Gastroesophageal sphincter (tissue), 4 donors: ENCODE measurements around the gene ROPN1L. TPM values are rescaled to one million over a fixed set of nuclear protein-coding genes. Genes with fewer than 3 reads are reported as not detected.
"Not testable (repeated sequence)": the region's sequence is repeated elsewhere in the genome, so short reads cannot be mapped to it uniquely, and the experiment has no call there.

ENCODE experiments used
- ATAC-seq: fragments of 150-250 bp; one replicate; pipeline ENCODE4 v1.9.1; 2016; ENCODE audit warnings: mild to moderate bottlenecking, moderate library complexity
- H3K27ac ChIP-seq, 4 donors: fragments of 200-600 bp; sonication (generic) in 3 of 4; 1 replicate in 3 of 4; 2 replicates in 1 of 4; pipeline ENCODE4 v1.5.1; 2016 to 2019
- H3K27me3 ChIP-seq: fragments of 200-600 bp; sonication (generic); one replicate; pipeline ENCODE4 v1.5.1; 2019
- H3K36me3 ChIP-seq, 2 donors: fragments of 200-600 bp; sonication (generic); one replicate each; pipeline ENCODE4 v1.5.1; 2019; ENCODE audit warnings: control low read depth in 1 of 2
- H3K4me1 ChIP-seq, 3 donors: fragments of 200-600 bp; sonication (generic); 1 replicate in 2 of 3; 2 replicates in 1 of 3; pipeline ENCODE4 v1.5.1; 2016 to 2019; ENCODE audit warnings: control low read depth in 2 of 3
- H3K4me3 ChIP-seq, 2 donors: fragments of 200-600 bp; sonication (generic); one replicate each; pipeline ENCODE4 v1.5.1; 2019; ENCODE audit warnings: mild to moderate bottlenecking in 1 of 2, moderate library complexity in 1 of 2
- H3K9me3 ChIP-seq, 3 donors: fragments of 200-600 bp; sonication (generic); one replicate each; pipeline ENCODE4 v1.5.1; 2017 to 2019; ENCODE audit warnings: control low read depth in 2 of 3
- CTCF ChIP-seq, 4 experiments: fragments of 200-600 bp in 2 of 4; fragments of 450-650 bp in 2 of 4; sonication (generic) in 1 of 4; IDR thresholded peaks; one replicate each; pipeline ENCODE4 v1.5.1; 2017 to 2019; ENCODE audit warnings: antibody characterized with exemption in 4 of 4, mild to moderate bottlenecking in 2 of 4, moderate library complexity in 2 of 4
- EP300 ChIP-seq: sonication (generic); formaldehyde crosslinking; IDR thresholded peaks from one replicate; pipeline ENCODE4 v1.6.1; 2017; ENCODE audit warnings: antibody characterized with exemption, mild to moderate bottlenecking
- POLR2A ChIP-seq, 2 donors: fragments of 450-650 bp; IDR thresholded peaks; one replicate each; pipeline ENCODE4 v1.6.1; 2017; ENCODE audit warnings: antibody characterized with exemption in 2 of 2, mild to moderate bottlenecking in 2 of 2, moderate library complexity in 1 of 2
- POLR2AphosphoS5 ChIP-seq: sonication (generic); formaldehyde crosslinking; IDR thresholded peaks from one replicate; pipeline ENCODE4 v1.6.1; 2017; ENCODE audit warnings: antibody characterized with exemption
- WGBS, 2 donors: methylation state at CpG; one replicate each; pipeline ENCODE4 v1.1.5; 2018; ENCODE audit warnings: low coverage in 1 of 2; 5-methylcytosine and 5-hydroxymethylcytosine counted together
- total RNA-seq, 4 donors: library from RNA; depleted of rRNA; stranded (reverse); fragments of >200 nt; gene quantifications; one replicate each; pipeline ENCODE4 v1.1.0, GENCODE V29; 2016

The ROPN1L gene
- total RNA-seq, 4 donors from 2014 or later: 1.1 TPM; not detected in 3

GRCh38 chr5:10493884-10494283 is 52.2 kb downstream of the ROPN1L start:
- H3K4me1 ChIP-seq: no peaks in the 10 kb centered on the region
- no peak overlapping the region for H3K27ac ChIP-seq
- H3K9me3 ChIP-seq: no peaks in the 10 kb centered on the region
- WGBS, 2 donors: 80 to 90% methylated on average over 1 to 4 of the region's 4 CpGs
- no peak overlapping the region for H3K4me3 ChIP-seq
- H3K36me3 ChIP-seq: no peaks in the 10 kb centered on the region
- no peak for TF ChIP-seq POLR2A (IDR thresholded peaks at IDR 0.05)
- TF ChIP-seq CTCF (IDR thresholded peaks at IDR 0.05): no peak
- no peak for TF ChIP-seq EP300
- TF ChIP-seq POLR2AphosphoS5: no peak
- H3K27me3 ChIP-seq: peaks cover 7% of the 10 kb centered on the region
- no peak for ATAC-seq

- 80 to 100% methylated on average over 2 to 4 of the region's 6 CpGs for WGBS, 2 donors
- H3K4me1 ChIP-seq, H3K27ac ChIP-seq, ATAC-seq, H3K9me3 ChIP-seq, H3K36me3 ChIP-seq, H3K27me3 ChIP-seq, H3K4me3 ChIP-seq: not testable (repeated sequence)
Observed at GRCh38 chr5:10494497-10494896, 52.8 kb downstream of the ROPN1L start.

- Histone ChIP-seq H3K36me3 (no peaks in the 10 kb centered on the region), H3K27me3 (no peaks in the 10 kb centered on the region), H3K9me3 (no peaks in the 10 kb centered on the region), H3K4me1 (no peaks in the 10 kb centered on the region), H3K4me3 (no peak overlapping the region), H3K27ac (no peak overlapping the region)
- TF ChIP-seq POLR2A (IDR thresholded peaks at IDR 0.05): no peak
- no peak for TF ChIP-seq CTCF (IDR thresholded peaks at IDR 0.05)
- ATAC-seq: no peak
- 33% methylated on average over 1 of the region's 5 CpGs; no CpG with 5 or more reads in 1 of the 2 donors for WGBS, 2 donors
Observed at GRCh38 chr5:10497554-10497953, 55.9 kb downstream of the ROPN1L start.

- H3K4me3 ChIP-seq: no peak overlapping the region
- H3K9me3 ChIP-seq: no peaks in the 10 kb centered on the region
- TF ChIP-seq POLR2A (IDR thresholded peaks at IDR 0.05) (no peak), CTCF (IDR thresholded peaks at IDR 0.05) (no peak), EP300 (no peak)
- no peak overlapping the region for H3K27ac ChIP-seq
- ATAC-seq: no peak
- H3K4me1 ChIP-seq: no peaks in the 10 kb centered on the region
- no peaks in the 10 kb centered on the region for H3K27me3 ChIP-seq
- no peaks in the 10 kb centered on the region for H3K36me3 ChIP-seq
- WGBS, 2 donors: 52 to 72% methylated on average over 4 to 5 of the region's 6 CpGs
Observed at GRCh38 chr5:10498350-10498749, 56.7 kb downstream of the ROPN1L start.

- no peak for ATAC-seq
- Histone ChIP-seq H3K36me3 (no peaks in the 10 kb centered on the region), H3K27ac (no peak overlapping the region), H3K9me3 (no peaks in the 10 kb centered on the region), H3K27me3 (no peaks in the 10 kb centered on the region), H3K4me1 (no peaks in the 10 kb centered on the region), H3K4me3 (no peak overlapping the region)
- TF ChIP-seq POLR2A (IDR thresholded peaks at IDR 0.05): no peak
- no peak for TF ChIP-seq CTCF (IDR thresholded peaks at IDR 0.05)
- TF ChIP-seq POLR2AphosphoS5: no peak
- 83 to 97% methylated on average over 6 of the region's 9 CpGs for WGBS, 2 donors
Observed at GRCh38 chr5:10499066-10499465, 57.4 kb downstream of the ROPN1L start.

- Histone ChIP-seq H3K4me1 (no peaks in the 10 kb centered on the region), H3K9me3 (no peaks in the 10 kb centered on the region), H3K27me3 (no peaks in the 10 kb centered on the region), H3K27ac (no peak overlapping the region), H3K36me3 (no peaks in the 10 kb centered on the region), H3K4me3 (no peak overlapping the region)
- no peak for TF ChIP-seq POLR2AphosphoS5
- TF ChIP-seq CTCF (IDR thresholded peaks at IDR 0.05): no peak
- WGBS, 2 donors: 80 to 100% methylated on average over 1 of the region's 2 CpGs
- no peak for ATAC-seq
Observed at GRCh38 chr5:10499776-10500175, 58.1 kb downstream of the ROPN1L start.
